IMR-90 (cell line): ENCODE data around the gene DAGLA. TPM values are rescaled to one million over a fixed set of nuclear protein-coding genes. Genes with fewer than 3 reads are reported as not detected.

Experiments
- ATAC-seq: fragments of 200-7000 bp; cut with Tn5 transposase; 2 replicates; pipeline ENCODE4 v1.9.1; 2020; ENCODE audit warnings: low read depth, mild to moderate bottlenecking, moderate library complexity
- BruUV-seq: library from RNA; stranded (reverse); fragments of 400-500 nt; replicated peaks from 2 replicates; lab custom pipeline; 2021; lab: Mats Ljungman, UMichigan
- CTCF ChIA-PET: fragments of 300-600 bp; formaldehyde crosslinking; extraction: SDS; loops from one replicate; lab custom pipeline; 2021; ENCODE audit warnings: antibody characterized with exemption; lab: Yijun Ruan, JAX
- POLR2A ChIA-PET: fragments of 300-600 bp; sonication (Branson Sonifier 250); formaldehyde crosslinking; loops from one replicate; lab custom pipeline; 2022; ENCODE audit warnings: antibody characterized with exemption; ENCODE audit not compliant: unreplicated experiment; lab: Charles Lee
- DNase-seq: peaks from one replicate; pipeline ENCODE4 v3.0.0; 2013
- H2AFZ ChIP-seq: replicated peaks from 2 replicates; pipeline ENCODE3; 2013; ENCODE audit warnings: low read length, mild to moderate bottlenecking; ENCODE audit not compliant: poor library complexity
- H2AK5ac ChIP-seq: 2 replicates; pipeline ENCODE4 v1.6.1; 2013; ENCODE audit warnings: low read depth, low read length, inconsistent platforms
- H2AK9ac ChIP-seq: replicated peaks from 2 replicates; pipeline ENCODE3; 2013; ENCODE audit warnings: mild to moderate bottlenecking, low read depth, low read length, moderate library complexity; ENCODE audit not compliant: poor library complexity
- H2BK120ac ChIP-seq: 2 replicates; pipeline ENCODE4 v1.6.1; 2013; ENCODE audit warnings: low read depth, low read length, inconsistent platforms
- H2BK15ac ChIP-seq: 3 replicates; pipeline ENCODE4 v1.6.1; 2013; ENCODE audit warnings: low read depth, low read length, inconsistent platforms
- H2BK20ac ChIP-seq: 2 replicates; pipeline ENCODE4 v1.6.1; 2013; ENCODE audit warnings: low read depth, mild to moderate bottlenecking, inconsistent platforms, low read length, moderate library complexity
- H2BK5ac ChIP-seq: 2 replicates; pipeline ENCODE4 v1.6.1; 2013; ENCODE audit warnings: mild to moderate bottlenecking, low read depth, low read length, inconsistent platforms; ENCODE audit not compliant: poor library complexity, severe bottlenecking
- H3K14ac ChIP-seq: replicated peaks from 2 replicates; pipeline ENCODE4 v1.6.1; 2013; ENCODE audit warnings: low read depth, low read length, inconsistent platforms
- H3K18ac ChIP-seq: 2 replicates; pipeline ENCODE4 v1.6.1; 2013; ENCODE audit warnings: low read depth, low read length, control low read depth
- H3K23ac ChIP-seq: 2 replicates; pipeline ENCODE4 v1.6.1; 2013; ENCODE audit warnings: low read depth, low read length, inconsistent platforms
- H3K27ac ChIP-seq: 2 replicates; pipeline ENCODE4 v1.5.1; 2013; ENCODE audit warnings: mild to moderate bottlenecking, control low read depth, low read length; ENCODE audit not compliant: insufficient read depth
- H3K27me3 ChIP-seq: 2 replicates; pipeline ENCODE4 v1.6.1; 2013; ENCODE audit warnings: low read length; ENCODE audit not compliant: control insufficient read depth, insufficient read depth
- H3K36me3 ChIP-seq: 2 replicates; pipeline ENCODE4 v1.6.1; 2013; ENCODE audit warnings: low read length, mixed read lengths; ENCODE audit not compliant: control insufficient read depth, insufficient read depth
- H3K4ac ChIP-seq: 2 replicates; pipeline ENCODE4 v1.6.1; 2013; ENCODE audit warnings: low read depth, low read length, inconsistent platforms
- H3K4me1 ChIP-seq: 2 replicates; pipeline ENCODE4 v1.6.1; 2013; ENCODE audit warnings: low read length, mixed read lengths; ENCODE audit not compliant: control insufficient read depth, insufficient read depth
- H3K4me2 ChIP-seq: 2 replicates; pipeline ENCODE4 v1.6.1; 2013; ENCODE audit warnings: low read depth, mild to moderate bottlenecking, control low read depth, low read length, moderate library complexity
- H3K4me3 ChIP-seq: 2 replicates; pipeline ENCODE4 v1.5.1; 2013; ENCODE audit warnings: low read depth, mild to moderate bottlenecking, control low read depth, low read length, moderate library complexity; ENCODE audit not compliant: insufficient read depth
- H3K56ac ChIP-seq: 2 replicates; pipeline ENCODE4 v1.6.1; 2013; ENCODE audit warnings: low read length, inconsistent platforms; ENCODE audit not compliant: insufficient read depth; ENCODE audit errors: extremely low read depth
- H3K79me1 ChIP-seq, 2 experiments: 2 replicates each; pipeline ENCODE4 v1.6.1; 2013; ENCODE audit warnings: low read length in 2 of 2, inconsistent platforms in 1 of 2, low read depth in 1 of 2
- H3K9ac ChIP-seq: 2 replicates; pipeline ENCODE4 v1.6.1; 2013; ENCODE audit warnings: low read depth, low read length, control low read depth
- H3K9me1 ChIP-seq: 2 replicates; pipeline ENCODE4 v1.6.1; 2013; ENCODE audit warnings: low read length, inconsistent platforms; ENCODE audit not compliant: insufficient read depth
- H3K9me3 ChIP-seq: 2 replicates; pipeline ENCODE4 v1.6.1; 2013; ENCODE audit warnings: low read length; ENCODE audit not compliant: control insufficient read depth, insufficient read depth
- H4K20me1 ChIP-seq: 2 replicates; pipeline ENCODE4 v1.6.1; 2013; ENCODE audit warnings: low read length, inconsistent platforms; ENCODE audit not compliant: insufficient read depth
- H4K5ac ChIP-seq: 2 replicates; pipeline ENCODE4 v1.6.1; 2013; ENCODE audit warnings: mild to moderate bottlenecking, low read depth, low read length, control low read depth
- H4K8ac ChIP-seq, 2 experiments: 2 replicates each; pipeline ENCODE4 v1.6.1; 2013; ENCODE audit warnings: low read depth in 2 of 2, low read length in 2 of 2, control low read depth in 1 of 2, inconsistent platforms in 1 of 2
- H4K91ac ChIP-seq: 2 replicates; pipeline ENCODE4 v1.6.1; 2013; ENCODE audit warnings: low read depth, low read length, inconsistent platforms; ENCODE audit not compliant: insufficient read depth
- BHLHE40 ChIP-seq: fragments of 150-350 bp; IDR thresholded peaks from 2 replicates; pipeline ENCODE4 v1.6.1; 2016; ENCODE audit warnings: mild to moderate bottlenecking, low read depth, low read length
- CEBPB ChIP-seq: IDR thresholded peaks from 2 replicates; pipeline ENCODE4 v1.6.1; 2012; ENCODE audit warnings: low read depth, low read length, improper control_type of control experiment
- CHD1 ChIP-seq: IDR thresholded peaks from 2 replicates; pipeline ENCODE4 v1.6.1; 2012; ENCODE audit warnings: low read depth, low read length, improper control_type of control experiment
- ELK1 ChIP-seq: fragments of 150-350 bp; IDR thresholded peaks from 2 replicates; pipeline ENCODE4 v1.6.1; 2016; ENCODE audit warnings: low read depth, mild to moderate bottlenecking, low read length, moderate library complexity, borderline replicate concordance
- FOS ChIP-seq: fragments of 150-350 bp; IDR thresholded peaks from 2 replicates; pipeline ENCODE4 v1.6.1; 2016; ENCODE audit warnings: low read depth, low read length
- MAFK ChIP-seq: IDR thresholded peaks from 2 replicates; pipeline ENCODE4 v1.6.1; 2012; ENCODE audit warnings: low read depth, low read length, improper control_type of control experiment
- MXI1 ChIP-seq: IDR thresholded peaks from 2 replicates; pipeline ENCODE4 v1.6.1; 2012; ENCODE audit warnings: low read depth, mild to moderate bottlenecking, low read length, moderate library complexity, borderline replicate concordance
- NFE2L2 ChIP-seq: fragments of 150-350 bp; IDR thresholded peaks from 2 replicates; pipeline ENCODE4 v1.6.1; 2016; ENCODE audit warnings: low read depth, mild to moderate bottlenecking, low read length
- POLR2A ChIP-seq: IDR thresholded peaks from 2 replicates; pipeline ENCODE4 v1.6.1; 2012; ENCODE audit warnings: mild to moderate bottlenecking, low read depth, low read length
- RAD21 ChIP-seq: IDR thresholded peaks from 2 replicates; pipeline ENCODE4 v1.6.1; 2012; ENCODE audit warnings: low read length, improper control_type of control experiment
- RCOR1 ChIP-seq: IDR thresholded peaks from 2 replicates; pipeline ENCODE4 v1.6.1; 2012; ENCODE audit warnings: mild to moderate bottlenecking, low read length, improper control_type of control experiment; ENCODE audit not compliant: insufficient replicate concordance
- RFX5 ChIP-seq: IDR thresholded peaks from 2 replicates; pipeline ENCODE4 v1.8.0; 2012; ENCODE audit warnings: low read depth, mild to moderate bottlenecking, low read length, moderate library complexity
- SMC3 ChIP-seq: fragments of 150-350 bp; IDR thresholded peaks from 2 replicates; pipeline ENCODE4 v1.6.1; 2016; ENCODE audit warnings: low read depth, mild to moderate bottlenecking, antibody characterized with exemption, low read length, moderate library complexity
- USF2 ChIP-seq: fragments of 150-350 bp; IDR thresholded peaks from 2 replicates; pipeline ENCODE4 v1.6.1; 2017; ENCODE audit warnings: mild to moderate bottlenecking, antibody characterized with exemption, low read length, low read depth
- WGBS, 2 experiments: methylation state at CpG; one replicate each; pipeline versions ENCODE4 v1.1.5 to v1.1.7; 2013; ENCODE audit warnings: missing lambda C conversion rate in 2 of 2; ENCODE audit not compliant: insufficient read length in 1 of 2; ENCODE audit errors: extremely low coverage in 2 of 2; 5-methylcytosine and 5-hydroxymethylcytosine counted together
- dilution Hi-C: fragments of 300-500 bp; cut with HindIII; formaldehyde crosslinking; loops from one replicate; pipeline ENCODE4 v1.14.3; 2018; ENCODE audit warnings: low sequenced_read_pairs; ENCODE audit not compliant: unreplicated experiment
- in situ Hi-C: fragments of 300-500 bp; cut with MboI; formaldehyde crosslinking; loops from 3 replicates; pipeline ENCODE4 v1.14.3; 2019; ENCODE audit warnings: low sequenced_read_pairs, inconsistent platforms, mixed read lengths
- intact Hi-C: fragments of 100-400 bp; cut with micrococcal nuclease; formaldehyde crosslinking; loops from 2 replicates; pipeline ENCODE4 v1.10.0; 2022
- polyA plus RNA-seq, 3 experiments: library from polyadenylated mRNA; depleted of rRNA; stranded (reverse); fragments of >200 nt; gene quantifications; 2 replicates each; pipeline ENCODE4 v1.2.3, GENCODE V29; 2012; ENCODE audit warnings: low replicate concordance in 1 of 3
- total RNA-seq: library from RNA; depleted of rRNA; stranded (reverse); fragments of >200 nt; gene quantifications from 2 replicates; pipeline ENCODE4 v1.2.3, GENCODE V29; 2012

Gene DAGLA
- total and polyA plus RNA-seq, 2 of the 4 experiments (the other 2 are of a cell fraction): 0.90 to 3.8 TPM

- Histone ChIP-seq H3K23ac (no peak overlapping the region), H4K91ac (no peak overlapping the region), H2BK120ac (no peak overlapping the region), H3K36me3 (peaks cover 10% of the 10 kb centered on the region; the same call in 1 of the 2 replicates), H3K9me1 (no peaks in the 10 kb centered on the region), H3K9ac (no peak overlapping the region), H3K18ac (no peak overlapping the region), H3K56ac (no peak overlapping the region), H3K4me1 (peaks cover 3% of the 10 kb centered on the region; the same call in 1 of the 2 replicates), H3K27ac (no peak overlapping the region), H3K9me3 (no peaks in the 10 kb centered on the region), H3K4me3 (no peak overlapping the region), H2AK5ac (no peak overlapping the region), H2BK15ac (no peak overlapping the region), H2AK9ac (no peak overlapping the region), H3K14ac (no peak overlapping the region), H3K4me2 (no peak overlapping the region), H2BK5ac (no peak overlapping the region), H4K8ac (no peak overlapping the region), H4K5ac (no peak overlapping the region), H2BK20ac (no peak overlapping the region), H4K20me1 (no peaks in the 10 kb centered on the region; the same call in 1 of the 2 replicates), H3K4ac (no peak overlapping the region), H3K79me1 (no peaks in the 10 kb centered on the region), H2AFZ (no peak overlapping the region), H3K27me3 (no peaks in the 10 kb centered on the region)
- BruUV-seq: no TSS peak
- 96% methylated on average over 3 of the region's 8 CpGs; no CpG with 5 or more reads in 1 of the 2 experiments for WGBS, 2 experiments
- in situ Hi-C loops (no loop called here), dilution Hi-C loops (no loop called here), intact Hi-C loops (loop anchor here (2.0 to 10.0 kb wide), 2 partner anchors 87 to 147 kb away; partner anchors contain the start of gene SYT7)
- ChIA-PET POLR2A (no interaction called here), CTCF (no interaction called here)
- TF ChIP-seq USF2 (no peak), NFE2L2 (no peak), RCOR1 (no peak), CHD1 (no peak), FOS (no peak), MXI1 (no peak), CEBPB (no peak), MAFK (no peak), POLR2A (no peak), SMC3 (no peak), RFX5 (no peak), RAD21 (no peak), BHLHE40 (no peak), ELK1 (no peak)
- DNase-seq (no peak), ATAC-seq (no peak)
Observed at GRCh38 chr11:61731952-61732675, 51.9 kb downstream of the DAGLA start.
